Endothelial cell of umbilical vein (primary cell): ENCODE data around the gene TMPRSS12.
"Not testable (repeated sequence)": the region's sequence is repeated elsewhere in the genome, so short reads cannot be mapped to it uniquely, and the experiment has no call there.

ENCODE experiments used
- CTCF ChIP-seq, 2 donors: IDR thresholded peaks; 1 replicate in 1 of 2; 2 replicates in 1 of 2; pipeline ENCODE4 v1.5.1; 2011; ENCODE audit warnings: low read length in 2 of 2, mild to moderate bottlenecking in 2 of 2, moderate library complexity in 2 of 2, control low read depth in 1 of 2, inconsistent platforms in 1 of 2, low read depth in 1 of 2; ENCODE audit not compliant: insufficient read depth in 1 of 2; ENCODE audit errors: extremely low read depth in 1 of 2
- EZH2 ChIP-seq: IDR thresholded peaks from 2 replicates; pipeline ENCODE4 v1.6.1; 2012; ENCODE audit warnings: borderline replicate concordance, low read depth, mild to moderate bottlenecking, moderate library complexity, low read length, inconsistent platforms; ENCODE audit not compliant: severe bottlenecking
- FOS ChIP-seq: IDR thresholded peaks from 2 replicates; pipeline ENCODE4 v1.6.1; 2011; ENCODE audit warnings: mild to moderate bottlenecking, low read length, moderate library complexity, borderline replicate concordance; ENCODE audit not compliant: insufficient read depth
- POLR2A ChIP-seq: IDR thresholded peaks from 2 replicates; pipeline ENCODE4 v1.6.1; 2012; ENCODE audit warnings: low read depth, mild to moderate bottlenecking, control low read depth, low read length

GRCh38 chr12:50823724-50824123 lies 19.0 kb upstream of the TMPRSS12 start:
- not testable (repeated sequence) for TF ChIP-seq CTCF (IDR thresholded peaks at IDR 0.05; ENCODE audit: extremely low read depth in 1 of 2, insufficient read depth in 1 of 2, low read depth in 1 of 2, low read length in 2 of 2); EZH2; POLR2A; FOS
